SK-N-SH (cell line): Measurements from ENCODE around the gene ASPSCR1.

ENCODE experiments used
- CHD2 ChIP-seq: fragments of 150-350 bp; IDR thresholded peaks from 2 replicates; pipeline ENCODE4 v1.6.1; 2018; ENCODE audit warnings: low read length; ENCODE audit not compliant: partially characterized antibody
- CTCF ChIP-seq: fragments of 200-600 bp; sonication (generic); IDR thresholded peaks from 2 replicates; pipeline ENCODE4 v1.6.1; 2017; ENCODE audit warnings: antibody characterized with exemption, mild to moderate bottlenecking, moderate library complexity
- PBX3 ChIP-seq: IDR thresholded peaks from 2 replicates; pipeline ENCODE4; 2012
- POLR2AphosphoS5 ChIP-seq: IDR thresholded peaks from 2 replicates; pipeline ENCODE4 v1.6.1; 2012; ENCODE audit warnings: low read depth, low read length
- REST ChIP-seq: IDR thresholded peaks from 2 replicates; pipeline ENCODE4 v1.6.1; 2012; ENCODE audit warnings: mild to moderate bottlenecking, low read depth, low read length, moderate library complexity

- no peak for TF ChIP-seq POLR2AphosphoS5
- TF ChIP-seq CTCF: no peak
- TF ChIP-seq CHD2: no peak
- no peak for TF ChIP-seq PBX3
- TF ChIP-seq REST: no peak
Observed at GRCh38 chr17:82063424-82064415, 86.3 kb downstream of the ASPSCR1 start.
